NCI-H1436 treated with DMSO at 0.1 percent for 48 hours (cell line): ENCODE data around the gene ADGRL3.

ENCODE experiments used
- DNase-seq: peaks from one replicate; lab custom pipeline; 2025; lab: John Stamatoyannopoulos, UW

ADGRL3 gene

GRCh38 chr4:61277785-61278760 is 77.9 kb downstream of the ADGRL3 start:
- no peak for DNase-seq

DNA sequence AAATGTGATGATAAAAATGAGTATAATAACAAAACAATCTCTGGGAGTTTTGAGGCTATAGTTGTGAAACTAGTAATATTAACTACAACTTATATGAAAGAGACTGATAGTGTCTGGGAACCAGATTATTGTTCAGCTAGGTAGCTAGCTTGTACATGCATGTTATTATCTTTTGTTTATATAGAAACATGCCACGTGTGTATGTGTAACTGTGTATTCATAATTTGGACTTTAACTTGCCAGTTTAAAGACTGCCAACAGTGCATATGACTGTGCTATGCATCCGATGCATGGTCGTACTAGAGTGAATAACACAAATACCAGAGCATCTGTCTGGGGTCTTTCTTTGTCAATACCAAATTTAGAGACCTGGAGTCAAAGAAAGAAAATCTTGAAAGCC is 92.2 kb downstream of the ADGRL3 start:
- no peak for DNase-seq

- DNase-seq, result no peak
These were observed 93.7 kb downstream of the ADGRL3 start for GRCh38 chr4:61293707-61294400.

DNA sequence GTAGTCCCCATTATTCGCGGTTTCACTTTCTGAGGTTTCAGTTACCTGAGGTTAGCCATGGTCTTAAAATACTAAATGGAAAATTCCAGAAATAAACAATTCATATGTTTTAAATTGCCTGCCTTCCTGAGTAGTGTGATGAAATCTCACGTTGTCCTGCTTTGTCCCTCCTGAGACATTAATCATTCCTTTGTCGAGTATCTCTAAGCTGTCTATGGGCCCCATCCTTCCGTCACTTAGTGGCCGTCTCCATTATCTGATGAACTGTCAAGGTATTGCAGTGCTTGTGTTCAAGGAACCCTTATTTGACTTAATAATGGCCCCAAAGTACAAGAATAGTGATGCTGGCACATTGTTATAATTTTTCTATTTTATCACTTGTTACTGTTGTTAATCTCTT is 94.8 kb downstream of the ADGRL3 start:
- no peak for DNase-seq

DNA sequence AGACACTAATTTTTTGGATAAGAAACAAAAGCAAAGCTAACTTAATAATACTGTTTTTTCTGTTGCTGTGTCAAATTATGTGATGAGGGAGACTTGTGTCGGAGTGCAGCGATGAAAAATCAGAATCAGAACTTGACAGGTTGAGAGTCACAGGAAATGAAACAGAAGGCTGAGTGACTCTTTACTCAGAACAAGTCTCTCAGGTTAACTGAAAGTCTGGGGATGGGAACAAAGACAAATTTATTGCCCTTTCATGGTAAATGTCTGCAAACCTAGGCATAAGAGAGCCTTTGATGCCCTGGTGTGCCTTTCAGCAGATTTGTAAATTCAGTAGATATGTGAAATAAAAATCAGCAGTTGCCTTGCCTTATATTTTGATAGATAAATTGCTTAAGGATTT is 96.0 kb downstream of the ADGRL3 start:
- DNase-seq, result no peak

DNA sequence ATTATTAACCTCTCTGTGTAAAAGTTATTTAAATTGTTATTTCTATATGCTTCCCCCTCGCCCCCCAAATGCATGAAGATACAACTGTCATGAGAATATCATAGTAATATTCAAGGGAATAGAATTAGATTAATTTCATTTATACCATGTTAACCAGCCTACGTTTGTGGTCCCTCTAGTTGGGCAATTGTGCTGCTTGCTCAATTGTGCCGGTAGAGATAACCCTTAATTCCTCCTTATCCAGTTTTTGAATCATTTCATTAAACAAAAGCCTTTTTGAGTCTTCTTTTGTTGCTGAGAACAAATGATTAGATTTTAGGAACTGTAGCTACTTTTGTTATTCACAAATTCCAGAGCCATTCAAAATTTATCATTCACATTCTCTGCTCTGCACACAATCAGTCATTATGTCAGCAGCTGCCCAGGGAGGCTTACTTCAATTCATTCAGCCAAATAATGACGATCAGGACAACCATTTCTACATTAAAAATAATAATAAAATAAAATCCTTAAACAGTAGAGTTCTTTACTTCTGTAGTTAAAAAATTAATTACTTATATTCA is 98.1 kb downstream of the ADGRL3 start:
- no peak for DNase-seq

DNA sequence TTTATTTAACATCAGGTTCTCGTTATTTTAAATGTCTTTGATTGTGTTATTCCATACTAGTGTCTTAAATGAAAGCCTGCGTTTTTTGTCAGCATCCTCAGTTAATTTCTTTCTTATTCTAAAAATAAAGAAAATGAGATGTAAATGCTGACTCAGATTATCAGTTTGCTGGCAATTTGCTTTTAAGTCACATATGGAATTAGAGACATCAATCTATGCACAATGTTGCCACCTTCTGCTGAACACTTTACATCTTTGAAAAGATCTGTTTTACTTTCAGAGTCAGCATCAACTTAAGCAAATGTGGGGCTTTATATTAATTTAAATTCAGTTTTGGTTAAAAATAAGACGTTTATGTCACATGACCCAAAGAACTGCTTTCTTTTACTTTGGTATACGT is 99.2 kb downstream of the ADGRL3 start:
- DNase-seq, result no peak

DNA sequence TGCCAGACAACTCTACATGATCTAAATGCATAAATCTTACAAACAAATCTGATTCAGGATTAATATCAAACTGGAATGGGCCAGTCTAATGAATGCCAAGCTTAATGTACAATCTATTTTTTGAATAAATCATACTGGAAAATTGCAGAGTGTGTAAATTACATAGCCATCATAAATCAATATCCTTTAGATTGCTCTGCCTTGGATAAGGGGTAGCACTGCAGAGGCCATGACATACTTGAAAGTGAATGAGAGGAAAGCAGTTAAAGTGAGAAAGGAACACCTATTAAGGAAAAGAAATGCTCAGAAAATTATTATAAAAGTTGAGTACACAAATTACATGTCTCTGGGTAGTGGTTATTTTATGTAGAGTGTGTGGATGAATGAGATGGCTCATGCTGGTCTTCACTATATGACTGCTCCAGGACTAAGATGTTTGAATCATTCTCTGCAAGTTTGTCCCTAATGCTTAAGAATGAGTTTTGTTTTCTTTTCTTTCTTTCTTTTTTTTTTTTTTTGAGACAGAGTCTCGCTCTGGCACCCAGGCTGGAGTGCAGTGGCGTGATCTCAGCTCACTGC is 100.2 kb downstream of the ADGRL3 start:
- DNase-seq, result no peak

GRCh38 chr4:61301271-61301670 is 101.1 kb downstream of the ADGRL3 start:
- no peak for DNase-seq

- DNase-seq, result no peak
These were observed 107.9 kb downstream of the ADGRL3 start for GRCh38 chr4:61308033-61308432.

GRCh38 chr4:61309616-61310015 is 109.5 kb downstream of the ADGRL3 start:
- DNase-seq, result no peak

GRCh38 chr4:61312526-61312925 is 112.4 kb downstream of the ADGRL3 start:
- no peak for DNase-seq

DNA sequence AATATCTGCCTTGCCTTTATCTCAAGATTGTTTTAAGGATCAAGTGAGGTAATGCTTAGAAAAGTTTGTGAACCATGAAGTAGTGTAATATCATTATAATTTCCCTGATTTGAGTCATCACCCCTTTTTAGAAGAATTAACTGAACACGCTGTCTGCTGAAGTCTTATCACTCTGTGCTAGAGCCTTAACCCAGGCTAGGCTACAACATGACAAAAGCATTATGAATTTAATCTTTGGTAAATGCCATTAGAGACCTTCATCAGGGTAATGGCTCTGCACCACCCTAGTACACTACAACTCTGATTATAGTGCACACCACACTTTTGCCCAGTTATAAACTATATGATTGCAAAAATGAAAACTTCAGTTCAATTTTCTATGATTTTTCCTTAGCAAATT is 118.3 kb downstream of the ADGRL3 start:
- no peak for DNase-seq

GRCh38 chr4:61319156-61319555 is 119.0 kb downstream of the ADGRL3 start:
- DNase-seq, result no peak

DNA sequence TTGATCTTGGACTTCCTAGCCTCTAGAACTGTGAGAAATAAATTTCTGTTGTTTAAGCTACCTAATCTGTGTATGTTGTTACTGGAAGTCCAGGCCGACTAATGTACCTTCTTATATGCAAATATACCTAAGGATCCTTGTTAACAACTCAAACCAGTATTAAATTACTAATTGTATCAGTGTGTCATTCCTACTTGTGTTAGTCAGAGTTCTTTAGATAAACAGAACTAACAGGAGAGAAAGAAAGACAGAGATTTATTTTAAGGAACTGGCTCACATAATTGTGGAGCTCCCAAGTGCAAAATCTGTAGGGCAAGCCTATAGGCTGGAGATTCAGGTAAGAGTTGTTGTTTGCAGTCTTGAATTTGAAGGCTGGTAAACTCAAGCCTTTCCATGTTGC is 120.0 kb downstream of the ADGRL3 start:
- DNase-seq, result no peak

DNA sequence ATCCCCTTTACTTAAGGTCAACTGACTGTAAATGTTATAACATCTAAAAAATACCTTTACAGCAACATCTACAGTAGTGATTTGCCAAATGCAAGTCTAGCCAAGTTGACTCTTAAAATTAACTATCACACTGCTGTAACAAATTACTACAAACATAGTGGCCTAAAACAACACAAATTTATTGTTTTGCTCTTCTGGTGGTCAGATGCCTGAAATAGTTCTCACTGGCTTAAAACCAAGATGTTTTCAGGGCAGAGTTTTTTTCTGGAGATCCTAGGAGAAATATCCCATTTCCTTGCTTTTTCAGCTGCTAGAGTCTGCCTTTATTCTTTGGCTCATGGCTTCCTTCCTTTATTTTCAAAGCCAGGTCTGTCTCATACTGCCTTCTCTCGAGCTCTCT is 120.5 kb downstream of the ADGRL3 start:
- no peak for DNase-seq

DNA sequence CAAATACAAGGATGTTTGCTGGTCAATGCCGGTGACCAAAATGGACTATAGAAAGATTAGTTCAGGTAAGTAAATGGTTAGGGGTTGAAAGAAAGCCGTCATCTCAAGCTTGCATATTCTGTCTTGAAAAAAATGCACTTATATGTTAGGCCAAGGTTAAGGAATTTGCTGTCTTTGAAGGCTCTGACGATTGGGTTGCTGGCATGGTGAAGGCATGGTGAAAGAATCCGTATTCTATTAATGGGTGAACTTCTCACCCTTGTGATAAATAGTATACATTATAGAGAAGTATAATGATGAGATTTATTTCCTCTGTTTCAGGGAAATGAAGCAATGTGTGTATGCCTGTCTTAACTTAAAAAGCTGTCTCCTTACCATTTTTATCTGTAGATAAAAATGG is 132.6 kb downstream of the ADGRL3 start:
- no peak for DNase-seq

- no peak for DNase-seq
These were observed 133.4 kb downstream of the ADGRL3 start for GRCh38 chr4:61333490-61333889.

GRCh38 chr4:61335241-61335763 is 135.2 kb downstream of the ADGRL3 start:
- no peak for DNase-seq

GRCh38 chr4:61336488-61336887 is 136.4 kb downstream of the ADGRL3 start:
- no peak for DNase-seq

- DNase-seq, result no peak
These were observed 136.8 kb downstream of the ADGRL3 start for GRCh38 chr4:61336916-61337315.

DNA sequence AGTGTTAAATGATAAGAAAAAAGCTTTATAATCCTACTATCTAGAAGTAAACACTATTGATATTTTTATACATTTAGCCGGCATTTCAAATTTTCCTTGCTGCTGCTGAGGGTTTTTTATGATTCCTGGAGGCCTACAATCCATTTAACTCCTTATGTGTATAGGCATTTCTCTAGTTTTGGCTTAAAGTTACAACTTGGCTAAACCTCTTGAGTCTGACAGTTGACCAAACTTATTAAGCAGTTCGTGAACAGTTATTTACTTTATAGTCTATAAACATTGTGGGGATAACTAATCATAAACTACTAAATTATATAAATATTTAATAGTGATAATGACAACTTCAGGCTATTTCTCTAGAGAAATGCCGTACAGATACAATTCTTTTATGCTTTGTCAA is 141.9 kb downstream of the ADGRL3 start:
- DNase-seq, result no peak
